HEK293T (cell line): Measurements from ENCODE around the gene ZNF319.

Source experiments
- ARNT ChIP-seq: fragments of 450-650 bp; IDR thresholded peaks from 2 replicates; pipeline ENCODE4 v1.6.1; 2017; ENCODE audit warnings: mild to moderate bottlenecking
- BHLHE40 ChIP-seq: fragments of 450-650 bp; IDR thresholded peaks from 2 replicates; pipeline ENCODE4 v1.6.1; 2016; ENCODE audit warnings: mild to moderate bottlenecking, moderate library complexity, borderline replicate concordance
- ELF4 ChIP-seq: fragments of 450-650 bp; IDR thresholded peaks from 2 replicates; pipeline ENCODE4 v1.6.1; 2017; ENCODE audit warnings: antibody characterized with exemption
- FOXA1 ChIP-seq: fragments of 450-650 bp; IDR thresholded peaks from 2 replicates; pipeline ENCODE4 v1.6.1; 2016; ENCODE audit warnings: mild to moderate bottlenecking
- FOXK2 ChIP-seq: fragments of 450-650 bp; IDR thresholded peaks from 2 replicates; pipeline ENCODE4 v1.6.1; 2016; ENCODE audit warnings: mild to moderate bottlenecking
- FOXM1 ChIP-seq: fragments of 450-650 bp; IDR thresholded peaks from 2 replicates; pipeline ENCODE4 v1.6.1; 2017; ENCODE audit warnings: mild to moderate bottlenecking, borderline replicate concordance
- HDGF ChIP-seq: fragments of 450-650 bp; IDR thresholded peaks from 2 replicates; pipeline ENCODE4 v1.6.1; 2017; ENCODE audit warnings: antibody characterized with exemption, borderline replicate concordance
- SP1 ChIP-seq: fragments of 450-650 bp; IDR thresholded peaks from 2 replicates; pipeline ENCODE4 v1.6.1; 2017
- SUZ12 ChIP-seq: fragments of 450-650 bp; IDR thresholded peaks from 2 replicates; pipeline ENCODE4 v1.6.1; 2016; ENCODE audit warnings: mild to moderate bottlenecking
- TF ChIP-seq, protein P1 (sequence below): fragments of 450-650 bp; IDR thresholded peaks from 2 replicates; pipeline ENCODE4 v1.6.1; 2016

DNA sequence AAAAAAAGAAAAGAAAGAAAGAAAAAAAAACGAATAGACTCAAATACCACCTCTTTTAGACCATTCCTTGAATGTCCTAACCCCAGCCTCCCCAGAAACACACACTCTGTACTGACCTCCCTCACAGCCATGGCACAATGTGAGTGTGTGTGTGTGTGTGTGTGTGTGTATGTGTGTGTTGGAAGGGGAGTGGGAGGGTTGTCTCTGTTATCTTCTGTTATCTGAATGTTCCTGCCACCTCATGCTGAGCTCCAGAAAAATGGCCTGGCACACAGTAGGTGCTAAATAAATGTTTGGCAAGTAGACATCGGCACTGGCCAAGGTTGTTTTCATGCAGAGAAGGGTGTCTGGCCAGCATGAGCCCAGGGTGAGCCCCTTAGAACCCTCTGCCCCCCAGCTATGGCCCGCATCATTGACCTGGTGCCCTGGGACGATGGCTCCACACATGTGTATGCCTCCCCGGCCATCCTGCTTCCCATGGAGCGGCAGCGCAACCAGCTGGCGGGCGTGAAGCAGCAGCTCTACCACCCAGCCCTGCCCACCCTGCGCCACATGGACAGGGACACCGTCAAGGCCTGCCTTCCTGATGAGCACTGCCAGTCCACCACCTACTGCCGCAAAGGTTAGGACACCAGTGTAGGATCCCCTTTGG lies 22.9 kb downstream of the ZNF319 start:
- TF ChIP-seq ARNT (no peak), SUZ12 (no peak), FOXK2 (no peak), BHLHE40 (no peak), ELF4 (no peak), FOXA1 (no peak), SP1 (no peak), FOXM1 (no peak), HDGF (no peak)
- TF ChIP-seq, protein P1, sequence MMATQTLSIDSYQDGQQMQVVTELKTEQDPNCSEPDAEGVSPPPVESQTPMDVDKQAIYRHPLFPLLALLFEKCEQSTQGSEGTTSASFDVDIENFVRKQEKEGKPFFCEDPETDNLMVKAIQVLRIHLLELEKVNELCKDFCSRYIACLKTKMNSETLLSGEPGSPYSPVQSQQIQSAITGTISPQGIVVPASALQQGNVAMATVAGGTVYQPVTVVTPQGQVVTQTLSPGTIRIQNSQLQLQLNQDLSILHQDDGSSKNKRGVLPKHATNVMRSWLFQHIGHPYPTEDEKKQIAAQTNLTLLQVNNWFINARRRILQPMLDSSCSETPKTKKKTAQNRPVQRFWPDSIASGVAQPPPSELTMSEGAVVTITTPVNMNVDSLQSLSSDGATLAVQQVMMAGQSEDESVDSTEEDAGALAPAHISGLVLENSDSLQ: no peak
